ENCODE data around the gene PWP2.
"Not testable (repeated sequence)": the region's sequence is repeated elsewhere in the genome, so short reads cannot be mapped to it uniquely, and the experiment has no call there.

The PWP2 gene

DNA sequence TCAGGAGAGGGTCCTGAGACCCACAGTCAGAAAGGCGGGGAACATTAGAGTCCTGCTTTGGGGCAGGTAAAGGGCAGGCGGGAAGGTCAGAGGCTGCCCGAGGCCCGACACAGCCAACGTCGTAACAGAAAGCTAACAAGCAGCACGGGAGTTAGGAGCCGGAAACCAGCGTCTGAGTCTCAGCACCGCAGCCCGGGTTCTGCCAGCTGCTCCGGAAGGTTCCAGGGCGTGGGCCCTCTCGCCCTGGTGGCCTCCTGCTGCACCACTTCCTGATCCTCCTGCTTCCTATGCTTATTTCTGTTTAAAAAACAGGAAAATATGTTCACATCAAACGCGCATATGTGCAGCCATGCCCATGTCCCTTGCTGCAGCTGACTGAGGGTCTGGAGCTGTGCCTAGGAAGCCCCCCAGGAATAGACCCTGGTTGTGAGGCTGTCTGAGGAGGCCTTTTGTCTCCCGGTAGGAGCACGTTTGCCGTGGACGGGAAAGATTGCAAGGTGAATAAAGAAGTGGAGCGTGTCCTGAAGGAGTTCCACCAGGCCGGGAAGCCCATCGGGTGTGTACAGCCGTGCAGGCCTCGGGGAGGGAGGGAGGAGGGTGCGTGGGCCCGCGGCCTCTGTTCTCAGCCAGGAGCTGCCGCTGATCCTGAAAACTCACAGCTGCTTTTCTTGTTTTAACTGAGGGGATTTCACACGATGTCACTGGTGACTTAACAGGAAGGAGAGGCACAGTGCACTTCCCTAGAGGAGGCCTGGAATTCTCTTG, 32.8 kb downstream of the PWP2 start:
- DNase-seq = not testable (repeated sequence)

- not testable (repeated sequence) for DNase-seq
These were observed 33.3 kb downstream of the PWP2 start for GRCh38 chr21:44140552-44140932.

DNA sequence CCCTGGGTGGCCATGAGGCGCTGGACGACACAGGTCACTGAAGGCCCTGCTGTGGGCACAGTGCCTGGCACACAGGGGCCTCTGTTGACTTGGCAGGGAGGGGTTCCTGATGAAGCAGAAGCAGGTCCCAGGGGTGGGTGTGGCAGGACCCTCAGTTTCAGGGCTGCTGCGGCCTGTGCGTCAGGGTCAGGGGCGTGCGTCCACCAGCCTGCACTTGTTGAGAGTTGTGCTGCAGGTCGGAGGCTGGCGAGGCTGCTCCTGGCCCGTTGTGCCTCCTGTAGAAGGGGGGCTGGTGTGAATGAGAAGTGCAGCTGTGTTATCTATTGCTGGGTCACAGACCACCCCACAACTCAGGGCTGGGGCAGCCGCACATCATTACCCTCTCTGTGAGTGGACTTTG, 35.3 kb downstream of the PWP2 start:
- not testable (repeated sequence) for DNase-seq

DNA sequence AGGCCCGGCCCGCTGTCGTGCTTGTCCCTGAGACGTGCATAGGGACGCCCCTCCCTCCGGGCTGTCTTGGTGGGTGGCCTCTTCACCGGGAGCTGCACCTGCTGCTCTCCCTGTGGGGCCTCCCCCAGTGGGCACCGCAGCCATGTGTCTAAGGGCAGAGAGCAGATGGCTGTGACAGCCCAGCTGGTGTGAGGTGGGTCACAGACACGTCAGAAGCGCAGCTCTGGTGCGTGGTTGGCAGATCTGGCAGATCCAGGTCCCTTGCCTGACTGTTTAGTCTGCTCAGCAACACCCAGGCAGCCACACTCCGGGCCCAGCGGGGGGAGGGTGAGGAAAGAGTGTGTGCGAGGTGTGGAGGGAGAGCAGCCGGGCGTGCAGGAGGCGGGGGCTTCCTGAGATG, 36.2 kb downstream of the PWP2 start:
- not testable (repeated sequence) for DNase-seq

DNA sequence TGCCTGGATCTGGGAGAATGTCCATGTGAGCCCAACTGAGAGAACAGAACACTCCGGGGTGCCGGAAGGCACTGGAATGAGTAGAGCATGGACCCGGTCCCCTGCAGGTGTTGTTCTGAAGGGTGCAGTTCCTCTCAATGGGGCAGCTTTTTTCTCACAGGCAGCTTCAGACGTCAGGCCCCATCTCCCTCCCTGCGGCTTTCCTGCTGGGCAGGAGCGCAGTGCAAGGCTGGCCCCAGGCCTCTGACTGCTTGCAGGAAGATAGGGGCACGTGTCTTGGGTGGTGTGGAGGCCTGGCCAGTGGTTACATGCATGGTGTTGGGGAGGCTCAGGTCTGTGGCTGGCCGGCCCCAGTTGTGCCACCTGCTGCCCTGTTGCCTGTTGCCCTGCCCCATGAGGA, 36.8 kb downstream of the PWP2 start:
- DNase-seq = not testable (repeated sequence)

- not testable (repeated sequence) for DNase-seq
These were observed 37.8 kb downstream of the PWP2 start for GRCh38 chr21:44144784-44145602.

DNA sequence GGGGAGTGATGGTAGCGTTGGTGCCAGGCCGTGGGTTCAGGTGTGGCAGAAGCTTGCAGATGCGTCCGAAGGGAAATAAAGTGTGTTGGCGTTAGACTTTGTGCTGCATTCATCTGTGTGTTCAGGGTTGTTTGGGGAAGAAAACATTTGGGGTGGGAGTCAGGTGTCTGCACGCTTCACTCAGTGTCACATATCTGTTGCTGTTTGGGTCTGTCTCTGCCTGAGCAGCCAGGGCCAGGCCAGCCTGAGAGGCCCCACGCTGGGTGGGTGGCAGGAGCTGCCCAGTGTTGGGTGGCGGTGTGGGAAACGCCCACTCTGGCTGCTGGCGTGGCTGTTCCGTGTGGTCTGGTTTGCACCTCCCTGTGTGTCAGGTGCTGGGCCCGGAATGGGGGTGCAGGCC, 38.4 kb downstream of the PWP2 start:
- DNase-seq = not testable (repeated sequence)

GRCh38 chr21:44147108-44147507, 39.9 kb downstream of the PWP2 start:
- not testable (repeated sequence) for DNase-seq

- not testable (repeated sequence) for DNase-seq
These were observed 43.1 kb downstream of the PWP2 start for GRCh38 chr21:44150255-44150654.

GRCh38 chr21:44153214-44153888, 46.2 kb downstream of the PWP2 start:
- DNase-seq = not testable (repeated sequence)

GRCh38 chr21:44153889-44154228, 46.7 kb downstream of the PWP2 start:
- DNase-seq = not testable (repeated sequence)

GRCh38 chr21:44154816-44155230, 47.6 kb downstream of the PWP2 start:
- DNase-seq = not testable (repeated sequence)

- not testable (repeated sequence) for DNase-seq
These were observed 48.2 kb downstream of the PWP2 start for GRCh38 chr21:44155231-44155993.

DNA sequence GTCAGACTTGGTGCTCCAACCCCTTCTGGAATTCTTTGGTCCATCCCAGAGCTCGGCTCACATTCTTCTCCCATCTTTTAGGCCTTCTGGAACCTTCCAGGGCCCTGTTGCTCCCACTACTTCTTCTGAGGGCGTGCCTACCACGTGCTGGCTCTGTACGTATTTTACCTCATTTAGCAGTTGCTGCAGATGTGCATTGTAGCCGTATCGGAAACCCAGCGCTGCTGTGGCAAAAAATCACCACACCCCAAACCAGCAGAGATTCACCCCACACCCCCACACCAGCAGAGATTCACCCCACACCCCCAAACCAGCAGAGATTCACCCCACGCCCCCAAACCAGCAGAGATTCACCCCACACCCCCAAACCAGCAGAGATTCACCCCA, 48.8 kb downstream of the PWP2 start:
- DNase-seq = not testable (repeated sequence)

- not testable (repeated sequence) for DNase-seq
These were observed 50.4 kb downstream of the PWP2 start for GRCh38 chr21:44157439-44158081.

- DNase-seq = not testable (repeated sequence)
These were observed 50.9 kb downstream of the PWP2 start for GRCh38 chr21:44158082-44158468.

GRCh38 chr21:44159349-44160297, 52.4 kb downstream of the PWP2 start:
- not testable (repeated sequence) for DNase-seq

GRCh38 chr21:44160298-44160672, 53.1 kb downstream of the PWP2 start:
- DNase-seq = not testable (repeated sequence)

DNA sequence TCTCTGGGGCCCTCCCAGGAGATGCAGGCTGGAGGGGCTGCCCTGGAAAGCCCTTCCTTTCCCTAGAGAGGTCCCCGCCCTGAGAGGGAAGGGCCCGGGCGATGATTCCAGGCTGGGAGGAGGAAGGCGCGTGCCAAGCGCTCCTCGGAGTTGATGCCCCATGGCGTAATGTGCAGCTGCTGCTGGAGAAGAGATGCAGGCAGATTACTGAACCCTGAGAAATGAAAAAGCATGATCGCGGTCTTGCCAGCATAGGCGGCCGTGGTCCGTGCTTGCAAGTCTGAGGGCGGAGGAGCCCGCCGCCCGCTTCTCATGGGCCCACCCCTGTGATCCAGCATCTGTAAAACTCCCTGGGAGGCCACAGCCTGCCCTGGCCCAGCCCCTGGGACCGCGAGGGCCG, 53.6 kb downstream of the PWP2 start:
- not testable (repeated sequence) for DNase-seq

GRCh38 chr21:44163167-44163653, 56.0 kb downstream of the PWP2 start:
- DNase-seq = not testable (repeated sequence)

DNA sequence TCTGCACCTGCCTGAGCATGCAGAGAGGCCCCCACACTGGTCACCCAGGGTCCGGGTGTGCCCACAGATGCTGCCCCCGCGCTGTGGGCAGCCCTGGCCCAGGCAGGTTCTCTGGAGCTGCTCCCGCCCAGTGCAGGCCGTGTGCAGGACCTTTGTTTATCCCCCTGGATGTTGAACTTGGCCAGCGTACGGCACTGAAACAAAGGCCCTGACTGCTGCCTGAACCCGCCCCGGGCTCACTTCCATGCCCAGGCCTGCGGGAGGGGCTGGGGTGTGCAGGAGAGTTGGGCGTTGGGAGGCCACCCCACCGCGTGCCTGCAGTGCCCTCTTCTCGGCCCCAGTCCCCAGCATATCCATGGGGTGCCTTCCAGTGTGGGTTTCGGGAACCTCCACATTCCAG, 58.7 kb downstream of the PWP2 start:
- DNase-seq = not testable (repeated sequence)

Measured in GDM1 (cell line).